Measurements from ENCODE around the gene STXBP6.
"Not testable (repeated sequence)": the region's sequence is repeated elsewhere in the genome, so short reads cannot be mapped to it uniquely, and the experiment has no call there.

Gene STXBP6

DNA sequence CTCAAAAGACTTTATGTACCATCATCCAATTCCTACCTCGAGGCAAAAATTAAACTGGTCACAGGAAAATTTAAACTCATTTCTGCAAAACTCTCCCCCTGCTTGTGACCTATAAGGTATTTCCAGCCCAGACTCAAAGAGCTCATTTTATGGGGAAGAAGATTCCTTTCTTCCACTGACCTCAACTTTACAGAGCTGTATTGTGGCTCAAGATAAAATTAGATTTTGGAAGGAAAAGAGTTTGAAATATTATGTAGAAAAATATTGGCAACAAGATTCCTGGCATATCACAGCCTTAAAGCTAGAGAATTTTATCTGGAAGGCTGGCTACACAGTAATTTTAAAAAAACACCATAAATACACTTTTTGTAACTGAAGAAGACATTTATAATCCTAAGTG lies 91.7 kb downstream of the STXBP6 start:
- in situ Hi-C loops (cut with MboI; ENCODE audit: low sequenced_read_pairs): no loop called here

DNA sequence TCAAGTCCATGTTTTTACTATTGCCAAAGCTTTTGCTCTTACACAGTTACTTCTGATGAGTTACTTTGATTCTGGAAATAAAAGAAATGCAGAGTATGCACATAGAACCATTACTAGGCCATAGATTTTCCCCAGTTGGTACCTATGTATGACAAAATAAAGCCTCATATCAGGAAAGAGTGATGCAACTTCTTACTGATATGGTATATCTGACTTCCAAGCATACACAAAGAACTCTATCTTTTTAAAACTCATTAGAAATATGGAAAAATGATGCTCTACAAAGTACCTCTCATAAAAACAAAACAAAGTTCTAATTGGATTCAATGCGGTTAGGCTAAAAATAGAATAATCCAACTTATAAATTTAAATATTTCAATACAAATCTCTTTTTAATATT lies 92.1 kb downstream of the STXBP6 start:
- in situ Hi-C loops (cut with MboI; ENCODE audit: low sequenced_read_pairs): no loop called here

DNA sequence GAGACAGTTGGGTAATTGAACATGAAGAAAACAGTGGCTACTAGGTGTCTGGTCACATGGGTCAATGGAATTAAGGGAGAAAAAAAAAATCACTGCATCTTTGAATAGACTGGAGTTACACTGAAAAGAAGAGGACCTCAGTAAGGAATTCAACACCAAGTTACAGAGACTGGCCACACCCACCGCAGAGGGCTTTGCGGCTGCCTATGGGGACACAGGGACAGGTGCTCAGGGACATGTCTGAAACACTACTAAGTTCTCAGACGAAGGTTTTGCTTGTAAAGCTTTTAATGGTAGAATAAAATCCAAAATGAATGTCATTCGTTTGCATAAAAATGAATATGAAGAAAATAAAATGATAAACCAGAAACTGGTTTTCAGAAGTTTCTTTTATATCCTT lies 93.8 kb downstream of the STXBP6 start:
- in situ Hi-C loops (cut with MboI; ENCODE audit: low sequenced_read_pairs): no loop called here

DNA sequence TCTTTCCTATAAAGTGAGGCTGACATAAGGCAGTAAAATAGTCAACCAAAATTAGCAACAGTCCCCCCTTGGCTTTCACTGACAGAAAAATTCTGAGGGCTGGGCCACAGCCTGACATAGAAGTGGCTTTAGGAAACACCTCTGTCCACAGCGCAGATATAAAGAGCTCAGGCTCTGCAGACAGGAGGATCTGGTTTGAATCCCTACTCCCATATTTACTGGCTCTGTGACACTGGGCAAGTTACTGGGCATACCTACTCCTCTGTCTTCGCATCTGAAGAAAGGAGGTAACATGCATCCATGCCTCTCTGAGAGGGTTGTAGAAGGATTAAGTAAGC lies 95.3 kb downstream of the STXBP6 start:
- in situ Hi-C loops (cut with MboI; ENCODE audit: low sequenced_read_pairs): no loop called here

DNA sequence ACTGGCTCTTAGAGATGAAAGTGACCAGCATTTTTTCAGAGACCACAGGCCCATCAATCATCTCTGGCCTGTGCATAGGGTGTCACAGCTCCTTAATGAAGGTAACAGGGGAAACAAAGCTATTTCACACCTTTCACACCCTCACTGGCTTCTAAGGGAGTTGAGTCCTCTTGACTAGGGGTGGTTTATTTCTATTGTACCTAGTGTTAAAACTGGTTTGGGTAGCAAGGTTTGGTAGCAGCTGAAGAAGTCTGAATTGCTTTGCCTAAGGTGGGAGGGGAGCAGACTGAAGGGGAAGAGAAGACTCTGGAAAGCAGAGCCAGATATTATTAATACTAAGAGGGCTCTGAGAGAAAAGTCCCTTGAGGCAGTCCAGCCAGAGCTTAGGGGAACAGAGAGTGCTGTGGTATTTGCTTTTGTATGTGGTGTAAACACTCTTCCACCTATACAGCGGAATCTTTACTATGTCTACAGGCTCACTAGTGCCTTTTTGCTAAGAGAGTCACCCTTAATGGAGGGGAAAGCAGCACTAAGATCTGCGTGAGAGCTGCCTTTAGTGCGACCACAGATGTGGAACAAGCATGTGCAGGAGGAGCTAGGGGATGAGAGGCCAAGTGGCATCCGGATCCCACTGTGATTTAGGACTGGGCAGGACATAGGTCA lies 95.8 kb downstream of the STXBP6 start:
- in situ Hi-C loops (cut with MboI; ENCODE audit: low sequenced_read_pairs): no loop called here

DNA sequence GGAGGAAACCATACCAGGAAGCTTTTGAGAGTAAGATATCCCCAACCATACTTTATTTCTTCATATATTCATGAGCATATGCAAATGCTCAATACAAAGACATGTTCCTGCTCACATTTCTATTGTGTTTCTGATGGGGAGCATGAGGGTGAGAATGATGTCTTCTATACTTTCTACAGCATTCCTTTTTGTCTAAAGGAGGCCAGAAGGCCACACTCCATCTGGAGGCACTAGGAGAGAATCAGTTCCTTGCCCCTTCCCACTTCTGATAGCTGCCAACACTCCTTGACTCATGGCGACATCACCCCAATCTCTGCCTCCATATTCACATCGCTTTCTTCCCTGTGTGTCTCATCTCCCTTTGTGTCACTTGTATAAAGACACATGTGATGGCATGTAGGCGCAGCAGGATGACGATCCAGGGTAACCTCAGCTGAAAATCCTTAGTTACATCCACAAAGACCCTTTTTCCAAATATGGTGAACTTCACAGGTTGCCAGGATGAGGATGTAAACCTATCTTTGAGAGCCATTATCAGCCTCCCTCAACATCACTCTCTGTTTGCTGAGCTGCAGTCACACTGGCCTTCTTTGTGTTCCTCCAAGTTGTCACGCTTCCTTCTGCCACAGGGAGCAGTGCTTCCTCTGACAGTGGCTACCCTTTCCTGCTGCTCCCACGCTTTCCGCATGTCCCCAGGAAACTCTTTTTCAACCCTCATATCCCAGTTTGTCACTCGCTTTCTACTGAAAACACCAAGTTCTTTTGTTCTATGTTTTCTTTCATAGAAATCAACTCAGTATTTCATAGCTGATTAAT lies 96.9 kb downstream of the STXBP6 start:
- in situ Hi-C loops (cut with MboI; ENCODE audit: low sequenced_read_pairs): no loop called here

DNA sequence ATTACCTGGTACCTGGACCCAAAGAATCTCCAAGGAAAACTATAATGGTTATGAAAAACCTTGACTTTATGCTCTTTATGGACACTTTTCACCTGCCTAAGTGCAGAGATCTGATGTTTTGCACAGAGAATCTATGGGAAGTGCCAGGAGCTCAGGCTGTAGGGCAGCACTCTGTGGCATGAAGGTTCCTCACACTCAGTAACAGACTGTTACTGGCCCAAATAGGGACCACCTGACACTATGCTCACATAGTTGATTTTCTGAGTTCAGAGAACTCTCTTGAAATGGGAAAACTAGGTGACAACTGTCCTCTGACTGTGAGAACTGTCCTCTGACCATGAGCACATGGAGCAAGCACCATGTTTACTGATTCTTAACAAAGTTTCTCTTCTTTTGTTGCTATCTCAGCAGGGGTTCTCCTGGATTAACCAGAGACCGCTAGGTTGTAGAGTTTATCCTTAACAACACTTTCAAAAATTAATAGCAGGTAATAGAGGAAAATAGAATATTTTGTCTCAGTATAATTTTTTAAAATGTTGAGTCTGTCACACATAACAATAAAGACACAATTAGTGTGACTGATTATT lies 101.6 kb downstream of the STXBP6 start:
- in situ Hi-C loops (cut with MboI; ENCODE audit: low sequenced_read_pairs): no loop called here

DNA sequence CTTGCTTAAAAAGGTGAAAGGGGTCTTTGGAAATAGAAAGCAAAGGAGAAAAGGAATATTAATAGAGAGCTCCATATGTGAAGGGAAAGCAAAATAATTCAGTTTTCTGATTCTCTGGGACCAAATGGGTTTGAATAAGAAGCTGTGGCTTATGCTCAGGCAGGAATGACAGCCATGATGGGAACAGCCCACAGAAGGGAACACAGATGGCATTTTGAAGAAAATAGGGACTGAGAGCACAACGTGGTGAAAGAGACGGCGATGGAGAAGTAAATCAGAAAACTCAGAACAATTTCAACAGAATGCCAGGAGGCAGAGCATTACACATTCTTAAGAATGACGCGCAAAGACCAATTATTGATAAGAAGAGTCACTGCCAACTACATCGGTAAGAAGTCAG lies 102.8 kb downstream of the STXBP6 start:
- in situ Hi-C loops (cut with MboI; ENCODE audit: low sequenced_read_pairs): no loop called here

DNA sequence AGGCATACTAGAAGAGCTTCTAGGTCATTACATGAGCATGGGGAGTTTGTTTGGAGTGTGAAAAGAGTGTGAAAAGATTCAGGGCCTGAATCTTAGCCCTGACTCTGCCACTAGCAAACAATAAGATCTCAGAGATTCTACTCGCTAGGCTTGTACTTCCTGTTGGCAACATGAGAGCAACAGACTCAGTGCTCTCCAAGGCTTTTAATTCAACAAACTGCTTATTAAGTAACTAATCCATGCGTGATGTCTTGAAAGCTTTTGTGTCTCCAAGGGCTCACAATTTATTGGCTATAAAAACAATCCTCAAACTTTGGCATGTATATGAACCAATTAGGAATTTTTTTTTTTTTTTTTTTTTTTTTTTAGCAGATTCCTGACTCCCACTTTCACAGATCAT lies 105.1 kb downstream of the STXBP6 start:
- in situ Hi-C loops (cut with MboI; ENCODE audit: low sequenced_read_pairs): no loop called here

DNA sequence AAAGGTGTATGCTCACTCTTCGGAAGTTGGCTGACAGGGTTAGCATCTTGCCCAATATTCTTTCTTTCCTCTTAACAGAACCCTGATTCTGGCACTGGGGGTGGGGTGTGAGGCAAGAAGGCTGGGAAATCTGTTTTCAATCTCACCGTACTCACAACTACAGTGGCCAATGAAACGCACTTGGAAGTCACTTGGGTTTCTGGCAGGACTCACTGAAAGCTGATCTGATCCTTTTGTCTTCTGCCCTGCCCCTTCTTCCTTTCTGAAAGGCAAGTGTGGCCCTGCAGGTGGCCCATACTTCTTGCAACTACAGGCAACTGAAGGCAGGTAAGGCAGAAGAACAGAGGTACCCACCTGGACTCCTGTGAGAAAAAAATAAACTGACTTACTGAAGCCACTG lies 106.9 kb downstream of the STXBP6 start:
- in situ Hi-C loops (cut with MboI; ENCODE audit: low sequenced_read_pairs): no loop called here

DNA sequence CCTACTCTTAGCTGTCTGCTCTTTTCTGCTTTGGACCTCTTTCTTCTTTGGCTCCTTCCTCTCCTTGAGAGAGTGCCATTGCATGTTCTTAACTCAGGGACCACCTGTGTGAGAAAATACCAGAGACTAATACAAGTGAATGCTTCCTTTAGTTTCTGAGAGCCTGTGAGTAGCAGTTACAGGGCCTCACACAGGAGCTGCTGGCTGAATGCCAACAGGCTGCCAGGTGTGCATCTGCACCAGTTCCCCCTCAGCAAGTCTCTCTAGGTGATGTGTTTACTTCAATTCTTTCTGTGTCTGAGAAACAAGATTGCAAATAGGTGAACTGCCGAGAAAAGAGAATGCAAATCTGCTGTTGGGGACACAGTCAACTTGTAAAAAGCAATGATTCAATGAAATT lies 108.2 kb downstream of the STXBP6 start:
- in situ Hi-C loops (cut with MboI; ENCODE audit: low sequenced_read_pairs): no loop called here

DNA sequence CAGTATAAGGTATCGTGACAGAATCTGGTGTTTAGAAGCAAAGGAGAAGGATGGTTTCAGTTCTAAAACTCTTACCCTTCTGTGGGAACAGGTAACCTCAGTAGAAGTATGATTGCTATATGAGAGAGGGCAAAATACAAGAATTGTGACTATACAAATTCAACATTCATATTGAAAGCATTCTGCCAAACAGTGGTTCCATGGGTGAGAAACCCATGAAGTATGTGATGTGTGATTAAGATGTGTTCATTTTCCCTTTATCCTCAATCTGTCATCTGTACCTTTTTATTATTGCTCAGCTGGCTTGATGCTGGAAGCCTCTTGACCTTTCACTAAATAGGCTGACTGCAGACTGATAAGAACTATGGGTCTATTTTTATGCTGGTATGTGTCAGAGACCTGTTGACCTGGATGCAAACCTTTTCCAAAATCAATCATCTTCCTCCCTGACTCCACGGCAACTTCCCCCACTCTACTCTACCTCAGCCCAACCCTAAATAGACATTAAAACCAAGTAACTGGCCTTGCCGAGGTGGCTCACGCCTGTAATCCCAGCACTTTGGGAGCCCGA lies 109.6 kb downstream of the STXBP6 start:
- in situ Hi-C loops (cut with MboI; ENCODE audit: low sequenced_read_pairs): no loop called here

DNA sequence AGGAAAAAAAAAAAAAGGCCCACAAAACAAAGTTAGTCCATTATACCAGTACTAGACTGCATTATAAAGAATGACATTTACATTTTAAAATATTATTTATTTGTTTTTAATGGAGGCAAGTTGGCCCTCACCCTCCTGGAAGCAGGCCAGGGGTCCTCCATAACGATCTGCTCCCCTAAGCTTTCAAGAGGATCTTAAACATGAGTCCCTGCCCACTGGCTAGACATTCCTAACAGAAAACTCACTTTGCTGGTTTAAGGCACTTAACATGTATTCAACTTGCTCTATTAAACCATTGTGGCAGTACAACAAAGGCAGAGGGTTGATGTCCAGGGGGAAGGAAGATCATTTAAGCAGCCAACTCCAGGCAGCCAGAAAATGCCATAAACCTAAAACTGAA lies 111.4 kb downstream of the STXBP6 start:
- in situ Hi-C loops (cut with MboI; ENCODE audit: low sequenced_read_pairs): no loop called here

DNA sequence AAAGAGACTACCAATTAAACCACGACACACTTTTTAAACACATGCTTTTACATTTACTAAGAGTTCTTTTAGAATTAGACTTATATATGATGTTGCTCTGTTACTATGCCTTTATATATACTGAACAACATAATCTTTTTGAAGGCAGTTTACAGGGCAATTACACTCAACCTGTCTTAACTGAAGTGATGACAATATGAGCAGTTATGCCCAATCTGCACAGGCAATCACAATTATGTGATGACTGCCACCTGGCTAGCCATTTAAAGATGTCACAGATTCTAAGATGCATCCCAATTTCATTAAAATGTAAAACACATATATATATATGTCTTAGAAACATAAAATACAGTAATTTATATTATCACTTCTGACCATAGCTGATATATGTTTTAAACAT lies 112.6 kb downstream of the STXBP6 start:
- in situ Hi-C loops (cut with MboI; ENCODE audit: low sequenced_read_pairs): no loop called here

DNA sequence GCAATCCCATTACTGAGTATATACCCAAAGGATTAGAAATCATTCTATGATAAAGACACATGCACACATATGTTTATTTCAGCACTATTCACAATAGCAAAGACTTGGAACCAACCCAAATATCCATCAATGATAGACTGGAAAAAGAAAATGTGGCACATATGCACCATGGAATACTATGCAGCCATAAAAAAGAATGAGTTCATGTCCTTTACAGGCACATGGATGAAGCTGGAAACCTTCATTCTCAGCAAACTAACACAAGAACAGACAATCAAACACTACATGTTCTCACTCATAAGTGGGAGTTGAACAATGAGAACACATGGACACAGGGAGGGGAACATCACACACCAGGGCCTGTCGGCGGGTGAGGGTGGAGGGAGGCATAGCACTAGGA lies 113.2 kb downstream of the STXBP6 start:
- in situ Hi-C loops (cut with MboI; ENCODE audit: low sequenced_read_pairs): not testable (repeated sequence)

DNA sequence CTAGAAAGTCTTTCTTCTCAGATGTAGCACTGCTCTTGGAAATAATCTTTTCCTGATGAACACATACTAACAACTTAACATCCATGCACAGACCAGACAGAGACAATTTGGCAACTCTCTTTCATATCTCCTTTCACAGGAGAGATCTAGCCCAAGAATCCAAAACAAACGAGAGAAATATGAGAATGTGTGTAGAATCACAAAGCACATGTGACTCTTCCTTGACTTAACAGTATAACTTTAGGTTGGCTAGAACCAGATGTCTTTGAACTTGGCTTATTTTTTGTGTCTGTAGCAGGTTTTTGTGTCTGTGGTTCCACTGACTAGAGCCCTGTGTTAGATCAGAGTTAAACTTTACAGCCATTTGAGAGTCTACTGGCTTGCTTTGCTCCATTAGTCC lies 114.2 kb downstream of the STXBP6 start:
- in situ Hi-C loops (cut with MboI; ENCODE audit: low sequenced_read_pairs): no loop called here

DNA sequence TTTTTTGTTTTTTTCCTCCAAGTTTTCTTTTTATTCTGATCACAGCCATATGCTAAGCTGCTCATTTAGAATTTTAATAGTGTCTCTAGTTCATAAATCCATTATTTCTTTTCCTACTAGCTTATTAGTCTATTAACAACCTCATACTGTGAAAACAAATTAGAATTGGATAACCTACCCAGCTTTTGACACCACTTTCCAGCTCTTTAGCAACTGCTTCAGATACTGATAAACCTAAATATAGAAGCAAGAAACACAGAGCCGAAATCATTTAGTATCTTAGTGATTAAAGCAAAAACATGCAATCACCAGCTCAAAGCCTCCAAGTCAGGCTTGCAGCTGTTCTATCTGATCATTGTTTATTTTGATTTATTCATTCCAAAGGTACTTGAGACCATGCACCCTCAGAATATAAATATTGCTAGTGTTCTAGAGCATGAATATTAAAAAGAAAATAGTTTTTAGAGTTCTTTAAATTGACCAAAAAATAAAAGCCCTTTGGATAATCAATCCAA lies 121.5 kb downstream of the STXBP6 start:
- in situ Hi-C loops (cut with MboI; ENCODE audit: low sequenced_read_pairs): no loop called here

DNA sequence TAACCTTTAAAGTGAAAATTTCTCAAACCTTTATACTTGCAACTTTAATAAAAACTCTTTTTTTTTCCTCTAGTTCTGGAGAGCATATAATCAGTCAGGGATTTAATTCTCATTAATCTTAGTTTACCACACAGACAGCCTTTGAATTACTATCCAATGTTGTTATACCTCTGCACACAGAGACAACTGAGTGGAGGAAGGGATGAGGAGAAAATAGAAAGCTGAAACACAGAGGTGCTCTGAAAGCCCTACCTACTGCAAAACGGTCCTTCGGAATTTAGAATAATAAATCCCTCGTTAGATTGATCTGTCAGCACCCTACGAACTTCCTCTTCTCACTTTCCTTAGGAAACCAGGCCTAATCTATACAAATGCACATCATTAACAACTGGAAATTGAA lies 122.1 kb downstream of the STXBP6 start:
- in situ Hi-C loops (cut with MboI; ENCODE audit: low sequenced_read_pairs): no loop called here

DNA sequence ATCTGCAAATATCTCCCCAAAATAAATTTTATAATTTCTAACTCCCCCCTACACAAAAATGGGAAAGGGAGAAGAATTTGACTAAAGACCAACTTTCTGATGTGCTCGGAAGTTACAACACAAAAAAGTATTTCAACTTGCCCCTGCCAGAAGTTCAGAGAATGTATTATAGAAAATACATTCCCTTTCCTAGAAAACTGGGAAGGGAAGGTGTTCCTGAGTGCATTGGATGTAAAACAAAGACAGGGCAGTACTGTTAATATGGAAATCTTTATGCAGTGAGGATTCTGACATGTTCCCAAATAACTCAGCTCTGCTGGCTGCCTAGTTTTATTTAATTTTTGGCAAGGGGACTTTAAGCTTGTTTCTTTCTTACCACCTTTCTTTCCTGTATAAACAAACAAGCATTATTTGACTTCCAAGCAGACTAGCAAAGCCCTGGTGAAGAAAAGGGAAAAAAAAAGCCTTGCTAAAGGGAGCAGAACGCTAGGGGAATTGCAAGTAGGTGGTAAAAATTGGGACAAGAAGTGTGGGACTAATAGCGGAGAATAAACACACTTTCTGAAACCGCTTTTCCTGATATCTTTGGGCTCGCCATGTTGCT lies 124.1 kb downstream of the STXBP6 start:
- in situ Hi-C loops (cut with MboI; ENCODE audit: low sequenced_read_pairs): no loop called here

DNA sequence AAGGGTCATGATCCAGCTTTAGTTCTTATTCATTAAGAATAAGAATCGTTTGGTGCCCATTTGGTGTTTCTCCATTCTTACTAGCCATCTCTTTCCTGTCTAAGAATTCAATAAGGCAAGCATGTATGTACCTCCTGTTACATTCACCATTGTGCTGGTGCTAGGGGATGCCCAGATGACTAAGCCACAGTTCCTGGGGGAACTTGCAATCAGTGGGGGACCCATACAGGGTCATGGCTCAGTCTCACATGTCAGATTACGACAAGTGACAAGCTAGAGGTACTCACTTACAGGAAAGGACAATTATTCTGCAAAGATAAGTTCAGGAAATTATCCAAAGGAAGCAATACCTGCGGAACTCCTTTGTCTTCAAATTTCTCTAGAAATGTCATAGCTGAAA lies 125.4 kb downstream of the STXBP6 start:
- in situ Hi-C loops (cut with MboI; ENCODE audit: low sequenced_read_pairs): no loop called here

DNA sequence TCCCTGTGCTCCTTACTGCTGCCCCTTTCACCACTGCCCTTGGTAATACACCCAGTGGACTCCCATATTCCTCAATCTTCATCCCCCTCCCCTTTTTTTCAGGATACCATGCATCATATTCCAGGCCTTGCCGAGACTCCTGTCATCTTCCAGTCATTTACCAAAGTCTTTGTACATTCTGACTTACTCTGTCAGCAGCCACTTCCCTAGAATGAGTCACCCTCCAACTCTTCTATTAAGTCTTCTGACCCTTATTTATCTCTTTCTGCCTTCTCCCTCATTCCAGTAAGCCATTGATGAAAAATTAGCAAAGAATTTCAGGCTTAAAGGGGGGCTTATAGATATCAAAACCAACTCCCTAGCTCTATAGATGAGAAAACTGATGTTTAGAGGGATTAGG lies 128.0 kb downstream of the STXBP6 start:
- in situ Hi-C loops (cut with MboI; ENCODE audit: low sequenced_read_pairs): no loop called here

Data from HL-60/S4 treated with phorbol 12-myristate 13-acetate at 8.2 ng/mL for 4 days and 3 days (cell line).